Measurements from ENCODE around the gene FCHSD2. TPM values are rescaled to one million over a fixed set of nuclear protein-coding genes. Genes with fewer than 3 reads are reported as not detected.

The FCHSD2 gene
- total RNA-seq, 1 donor from 2014 or later, result 19.7 TPM

- TF ChIP-seq CTCF (IDR thresholded peaks at IDR 0.05; ENCODE audit: partially characterized antibody, unreplicated experiment), result no peak
- no peak for DNase-seq
- Mint-ChIP-seq H3K4me3 (ENCODE audit: unreplicated experiment) (no peak overlapping the region), H3K4me1 (ENCODE audit: low read depth, unreplicated experiment) (peaks cover 11% of the 10 kb centered on the region), H3K9me3 (ENCODE audit: unreplicated experiment) (no peaks in the 10 kb centered on the region), H3K36me3 (ENCODE audit: unreplicated experiment) (no peaks in the 10 kb centered on the region), H3K27me3 (ENCODE audit: unreplicated experiment) (peaks cover 1% of the 10 kb centered on the region), H3K27ac (ENCODE audit: unreplicated experiment) (no peak overlapping the region)
These were observed 309.6 kb downstream of the FCHSD2 start for GRCh38 chr11:72832301-72833082.

GRCh38 chr11:72831521-72832300 lies 310.4 kb downstream of the FCHSD2 start:
- peak; percentile 89 for DNase-seq
- Mint-ChIP-seq H3K27ac (ENCODE audit: unreplicated experiment) (no peak overlapping the region), H3K36me3 (ENCODE audit: unreplicated experiment) (no peaks in the 10 kb centered on the region), H3K27me3 (ENCODE audit: unreplicated experiment) (peaks cover 3% of the 10 kb centered on the region), H3K4me1 (ENCODE audit: low read depth, unreplicated experiment) (peaks cover 11% of the 10 kb centered on the region), H3K9me3 (ENCODE audit: unreplicated experiment) (no peaks in the 10 kb centered on the region), H3K4me3 (ENCODE audit: unreplicated experiment) (no peak overlapping the region)
- peak; percentile 88 for TF ChIP-seq CTCF (IDR thresholded peaks at IDR 0.05; ENCODE audit: partially characterized antibody, unreplicated experiment)

GRCh38 chr11:72829884-72830533 lies 312.1 kb downstream of the FCHSD2 start:
- Mint-ChIP-seq H3K27ac (ENCODE audit: unreplicated experiment) (no peak overlapping the region), H3K36me3 (ENCODE audit: unreplicated experiment) (no peaks in the 10 kb centered on the region), H3K4me3 (ENCODE audit: unreplicated experiment) (no peak overlapping the region), H3K4me1 (ENCODE audit: low read depth, unreplicated experiment) (peaks cover 6% of the 10 kb centered on the region), H3K9me3 (ENCODE audit: unreplicated experiment) (no peaks in the 10 kb centered on the region), H3K27me3 (ENCODE audit: unreplicated experiment) (peaks cover 3% of the 10 kb centered on the region)
- TF ChIP-seq CTCF (IDR thresholded peaks at IDR 0.05; ENCODE audit: partially characterized antibody, unreplicated experiment), result no peak
- DNase-seq, result no peak

GRCh38 chr11:72829178-72829577 lies 312.9 kb downstream of the FCHSD2 start:
- H3K27ac Mint-ChIP-seq (ENCODE audit: unreplicated experiment), result no peak overlapping the region
- no peak overlapping the region for H3K4me3 Mint-ChIP-seq (ENCODE audit: unreplicated experiment)
- DNase-seq, result no peak
- H3K36me3 Mint-ChIP-seq (ENCODE audit: unreplicated experiment), result no peaks in the 10 kb centered on the region
- peaks cover 6% of the 10 kb centered on the region for H3K4me1 Mint-ChIP-seq (ENCODE audit: low read depth, unreplicated experiment)
- TF ChIP-seq CTCF (IDR thresholded peaks at IDR 0.05; ENCODE audit: partially characterized antibody, unreplicated experiment), result no peak
- peaks cover under 1% of the 10 kb centered on the region for H3K9me3 Mint-ChIP-seq (ENCODE audit: unreplicated experiment)
- H3K27me3 Mint-ChIP-seq (ENCODE audit: unreplicated experiment), result peaks cover 2% of the 10 kb centered on the region
